Spleen (tissue), 7 donors: ENCODE data around the gene PDK4.

Source experiments
- POLR2AphosphoS5 ChIP-seq, 3 donors: sonication (generic); formaldehyde crosslinking; IDR thresholded peaks; one replicate each; pipeline ENCODE4 v1.5.1; 2017; ENCODE audit warnings: antibody characterized with exemption in 3 of 3
- TF ChIP-seq, protein P1 (sequence below), 11 experiments: fragments of 200-600 bp in 7 of 11; fragments of 450-650 bp in 4 of 11; sonication (generic) in 4 of 11; IDR thresholded peaks in 8 of 11; conservative IDR thresholded peaks in 3 of 11; 1 replicate in 7 of 11; 2 replicates in 4 of 11; pipeline versions ENCODE4 v1.4.0 to v1.8.0; 2016 to 2021; ENCODE audit warnings: antibody characterized with exemption in 11 of 11, inconsistent platforms in 4 of 11, mild to moderate bottlenecking in 1 of 11
- donor health status: DM: no; HTN: no; CAD: no; lungs with moderate emphysema.
- donor health status: DM: no; HTN: no; CAD: no.
- donor health status: DM: no; HTN: no; CAD: no.

DNA sequence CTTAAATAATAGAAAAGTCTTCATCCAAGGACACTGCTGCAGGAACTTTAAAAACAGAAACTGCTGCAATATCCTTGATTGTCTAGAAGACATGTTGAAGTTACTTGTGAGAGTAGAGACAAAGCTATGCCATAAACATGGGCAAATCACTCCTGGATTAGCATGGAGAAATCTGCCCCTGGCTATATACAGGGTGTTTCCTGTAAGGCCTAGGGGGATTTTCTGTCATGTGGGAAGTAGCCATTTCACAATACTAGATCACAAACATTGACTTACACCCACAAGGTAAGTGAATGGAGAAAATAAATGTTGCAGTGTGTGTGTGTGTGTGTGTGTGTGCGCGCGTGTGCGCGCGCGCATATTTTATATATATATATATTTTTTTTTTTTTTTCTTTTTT lies 35.2 kb upstream of the PDK4 start:
- TF ChIP-seq POLR2AphosphoS5 (IDR thresholded peaks at IDR 0.05): no peak
- TF ChIP-seq, protein P1, sequence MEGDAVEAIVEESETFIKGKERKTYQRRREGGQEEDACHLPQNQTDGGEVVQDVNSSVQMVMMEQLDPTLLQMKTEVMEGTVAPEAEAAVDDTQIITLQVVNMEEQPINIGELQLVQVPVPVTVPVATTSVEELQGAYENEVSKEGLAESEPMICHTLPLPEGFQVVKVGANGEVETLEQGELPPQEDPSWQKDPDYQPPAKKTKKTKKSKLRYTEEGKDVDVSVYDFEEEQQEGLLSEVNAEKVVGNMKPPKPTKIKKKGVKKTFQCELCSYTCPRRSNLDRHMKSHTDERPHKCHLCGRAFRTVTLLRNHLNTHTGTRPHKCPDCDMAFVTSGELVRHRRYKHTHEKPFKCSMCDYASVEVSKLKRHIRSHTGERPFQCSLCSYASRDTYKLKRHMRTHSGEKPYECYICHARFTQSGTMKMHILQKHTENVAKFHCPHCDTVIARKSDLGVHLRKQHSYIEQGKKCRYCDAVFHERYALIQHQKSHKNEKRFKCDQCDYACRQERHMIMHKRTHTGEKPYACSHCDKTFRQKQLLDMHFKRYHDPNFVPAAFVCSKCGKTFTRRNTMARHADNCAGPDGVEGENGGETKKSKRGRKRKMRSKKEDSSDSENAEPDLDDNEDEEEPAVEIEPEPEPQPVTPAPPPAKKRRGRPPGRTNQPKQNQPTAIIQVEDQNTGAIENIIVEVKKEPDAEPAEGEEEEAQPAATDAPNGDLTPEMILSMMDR (IDR thresholded peaks at IDR 0.05 in 8 of 11, conservative IDR thresholded peaks at IDR 0.05 in 3 of 11): no peak
